OCI-LY7 (cell line): ENCODE results near the gene AK9.

Source experiments
- CTCF ChIP-seq: fragments of 200-600 bp; sonication (generic); conservative IDR thresholded peaks from 2 replicates; pipeline ENCODE4 v1.5.1; 2014; ENCODE audit warnings: mild to moderate bottlenecking, antibody characterized with exemption, low read length, moderate library complexity, mixed read lengths
- EZH2phosphoT487 ChIP-seq: fragments of 200-600 bp; sonication (generic); IDR thresholded peaks from 2 replicates; pipeline ENCODE4 v1.6.1; 2018; ENCODE audit warnings: low read depth, borderline replicate concordance, mild to moderate bottlenecking, mixed run types, antibody characterized with exemption, low read length, moderate library complexity, mixed read lengths

DNA sequence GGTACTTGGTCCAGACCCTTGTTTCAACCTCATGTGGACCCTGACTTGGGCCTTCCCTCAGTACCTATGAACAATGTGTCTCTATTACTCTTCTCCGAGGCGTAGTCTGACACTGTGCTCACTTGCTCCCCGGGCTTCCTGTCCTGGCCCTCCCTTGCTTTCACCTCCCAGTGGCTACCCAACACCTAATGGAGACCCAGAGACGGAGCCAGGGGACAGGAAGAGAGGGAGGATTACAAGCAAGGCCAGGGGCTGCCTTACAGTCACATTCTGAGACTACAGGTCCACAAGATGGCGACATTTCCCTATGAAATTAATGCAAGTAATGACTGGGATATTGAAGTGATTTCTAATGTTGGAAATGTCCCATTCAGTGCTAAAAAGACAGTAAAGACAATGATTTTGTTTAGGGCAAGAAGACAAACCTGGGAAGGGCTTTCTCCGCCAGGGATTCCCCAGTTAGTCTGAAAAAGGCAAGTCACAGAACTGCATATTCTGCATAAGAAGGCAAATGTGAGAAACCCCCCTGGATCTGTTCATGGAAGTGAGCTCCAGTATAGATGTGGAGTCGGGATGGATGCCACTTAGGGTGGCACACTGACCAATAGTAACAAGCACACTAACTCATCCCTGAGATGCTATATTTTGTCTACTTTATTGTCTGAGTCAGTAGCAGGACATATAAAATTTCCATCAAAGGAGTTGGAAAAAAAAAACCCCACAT, 163.9 kb downstream of the AK9 start:
- TF ChIP-seq CTCF: peak; percentile 87
- TF ChIP-seq EZH2phosphoT487: no peak
